DOHH2 (cell line): ENCODE data around the gene DUSP2.

Experiments
- H3F3A ChIP-seq: fragments of 200-600 bp; sonication (generic), shearing (Covaris generic); 2 replicates; pipeline ENCODE4 v1.6.0; 2016; ENCODE audit warnings: antibody characterized with exemption, mild to moderate bottlenecking; ENCODE audit not compliant: control insufficient read depth, insufficient read depth
- H3K27ac ChIP-seq: fragments of 200-600 bp; sonication (generic); 2 replicates; pipeline ENCODE4 v1.5.1; 2014; ENCODE audit warnings: low read depth, mild to moderate bottlenecking, low read length, moderate library complexity
- H3K27me3 ChIP-seq: fragments of 200-600 bp; sonication (generic); 2 replicates; pipeline ENCODE4 v1.6.1; 2014; ENCODE audit warnings: mild to moderate bottlenecking, low read length, mixed read lengths; ENCODE audit not compliant: control insufficient read depth
- H3K36me3 ChIP-seq: fragments of 200-600 bp; sonication (generic); 2 replicates; pipeline ENCODE4 v1.6.1; 2014; ENCODE audit warnings: mild to moderate bottlenecking, low read length, moderate library complexity, mixed read lengths; ENCODE audit not compliant: control insufficient read depth
- H3K4me1 ChIP-seq: fragments of 200-600 bp; sonication (generic); 2 replicates; pipeline ENCODE4 v1.6.1; 2014; ENCODE audit warnings: mild to moderate bottlenecking, low read length, mixed read lengths; ENCODE audit not compliant: control insufficient read depth
- H3K4me2 ChIP-seq: fragments of 200-600 bp; sonication (generic); 2 replicates; pipeline ENCODE4 v1.6.0; 2014; ENCODE audit warnings: mild to moderate bottlenecking, low read length, moderate library complexity
- H3K4me3 ChIP-seq: fragments of 200-600 bp; sonication (generic); 2 replicates; pipeline ENCODE4 v1.5.1; 2014; ENCODE audit warnings: mild to moderate bottlenecking, low read length, mixed read lengths
- H3K79me2 ChIP-seq: fragments of 200-600 bp; sonication (generic); 2 replicates; pipeline ENCODE4 v1.6.1; 2014; ENCODE audit warnings: mild to moderate bottlenecking, low read length, mixed read lengths; ENCODE audit not compliant: control insufficient read depth
- H3K9me2 ChIP-seq: fragments of 200-600 bp; sonication (generic); replicated peaks from 2 replicates; pipeline ENCODE4 v1.6.1; 2014; ENCODE audit warnings: mild to moderate bottlenecking, low read length, mixed read lengths; ENCODE audit not compliant: control insufficient read depth
- H3K9me3 ChIP-seq: fragments of 200-600 bp; sonication (generic); 2 replicates; pipeline ENCODE4 v1.6.1; 2014; ENCODE audit warnings: antibody characterized with exemption, low read length, mixed read lengths; ENCODE audit not compliant: control insufficient read depth, insufficient read depth
- H4K20me1 ChIP-seq: fragments of 200-600 bp; sonication (generic); 2 replicates; pipeline ENCODE4 v1.6.0; 2014; ENCODE audit warnings: low read depth, mild to moderate bottlenecking, antibody characterized with exemption, low read length, moderate library complexity; ENCODE audit not compliant: control insufficient read depth, insufficient read depth
- EZH2phosphoT487 ChIP-seq: fragments of 200-600 bp; sonication (generic); IDR thresholded peaks from 2 replicates; pipeline ENCODE4 v1.6.1; 2017; ENCODE audit warnings: borderline replicate concordance, mild to moderate bottlenecking, antibody characterized with exemption, low read length, moderate library complexity, mixed read lengths
- TF ChIP-seq, protein P1 (sequence below): fragments of 200-600 bp; sonication (generic); IDR thresholded peaks from one replicate; pipeline ENCODE4 v1.5.1; 2014; ENCODE audit warnings: antibody characterized with exemption, mild to moderate bottlenecking, low read depth, low read length; ENCODE audit not compliant: poor library complexity, severe bottlenecking

Gene DUSP2

DNA sequence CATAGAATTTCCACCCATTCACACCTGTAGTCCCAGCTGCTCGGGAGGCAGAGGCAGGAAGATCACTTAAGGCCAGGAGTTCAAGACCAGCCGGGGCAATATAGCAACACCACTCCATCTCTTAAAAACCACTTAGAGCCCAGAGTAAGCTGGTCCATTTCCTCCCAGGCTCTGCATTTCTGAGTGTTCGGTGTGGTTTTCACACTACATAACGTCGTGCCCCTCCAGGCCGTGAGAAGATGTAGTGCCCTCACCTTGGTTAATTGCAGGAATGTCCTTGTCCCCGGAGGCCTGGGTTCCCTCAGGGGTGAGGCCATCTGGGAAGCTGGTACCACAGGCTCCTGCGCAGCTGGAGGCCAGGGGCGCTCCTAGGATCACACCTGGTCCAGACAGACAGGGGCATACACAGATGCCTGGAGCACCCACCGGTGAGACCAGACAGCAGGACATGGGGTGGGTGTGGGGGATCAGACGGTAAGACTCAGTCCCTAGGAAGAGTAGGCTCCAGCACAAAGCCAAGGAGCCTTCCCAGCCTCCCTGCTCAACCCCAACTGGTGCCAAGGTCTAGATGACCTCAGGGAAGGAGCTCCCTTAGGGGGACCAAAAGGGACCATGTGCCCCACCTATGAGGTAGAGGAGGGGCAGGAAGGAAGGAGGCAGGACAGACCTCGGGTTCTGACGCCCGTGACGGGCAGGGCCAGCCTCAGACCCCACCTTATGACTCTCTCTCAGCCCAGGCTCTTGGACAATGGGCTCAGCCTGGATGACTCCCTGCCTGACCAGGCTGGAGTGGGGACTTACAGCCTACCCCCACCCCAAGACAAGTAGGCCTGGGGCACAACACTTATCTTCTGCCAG, 7.7 kb downstream of the DUSP2 start:
- Histone ChIP-seq H3K27me3 (no peaks in the 10 kb centered on the region), H3K4me1 (peaks cover 6% of the 10 kb centered on the region), H3K79me2 (no peaks in the 10 kb centered on the region), H4K20me1 (no peaks in the 10 kb centered on the region), H3K4me3 (no peak overlapping the region), H3K36me3 (peaks cover 9% of the 10 kb centered on the region), H3F3A (peaks cover 9% of the 10 kb centered on the region; the same call in 1 of the 2 replicates), H3K9me2 (no peaks in the 10 kb centered on the region), H3K9me3 (no peaks in the 10 kb centered on the region), H3K27ac (no peak overlapping the region), H3K4me2 (no peak overlapping the region)
- no peak for TF ChIP-seq EZH2phosphoT487
- TF ChIP-seq, protein P1, sequence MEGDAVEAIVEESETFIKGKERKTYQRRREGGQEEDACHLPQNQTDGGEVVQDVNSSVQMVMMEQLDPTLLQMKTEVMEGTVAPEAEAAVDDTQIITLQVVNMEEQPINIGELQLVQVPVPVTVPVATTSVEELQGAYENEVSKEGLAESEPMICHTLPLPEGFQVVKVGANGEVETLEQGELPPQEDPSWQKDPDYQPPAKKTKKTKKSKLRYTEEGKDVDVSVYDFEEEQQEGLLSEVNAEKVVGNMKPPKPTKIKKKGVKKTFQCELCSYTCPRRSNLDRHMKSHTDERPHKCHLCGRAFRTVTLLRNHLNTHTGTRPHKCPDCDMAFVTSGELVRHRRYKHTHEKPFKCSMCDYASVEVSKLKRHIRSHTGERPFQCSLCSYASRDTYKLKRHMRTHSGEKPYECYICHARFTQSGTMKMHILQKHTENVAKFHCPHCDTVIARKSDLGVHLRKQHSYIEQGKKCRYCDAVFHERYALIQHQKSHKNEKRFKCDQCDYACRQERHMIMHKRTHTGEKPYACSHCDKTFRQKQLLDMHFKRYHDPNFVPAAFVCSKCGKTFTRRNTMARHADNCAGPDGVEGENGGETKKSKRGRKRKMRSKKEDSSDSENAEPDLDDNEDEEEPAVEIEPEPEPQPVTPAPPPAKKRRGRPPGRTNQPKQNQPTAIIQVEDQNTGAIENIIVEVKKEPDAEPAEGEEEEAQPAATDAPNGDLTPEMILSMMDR: no peak

DNA sequence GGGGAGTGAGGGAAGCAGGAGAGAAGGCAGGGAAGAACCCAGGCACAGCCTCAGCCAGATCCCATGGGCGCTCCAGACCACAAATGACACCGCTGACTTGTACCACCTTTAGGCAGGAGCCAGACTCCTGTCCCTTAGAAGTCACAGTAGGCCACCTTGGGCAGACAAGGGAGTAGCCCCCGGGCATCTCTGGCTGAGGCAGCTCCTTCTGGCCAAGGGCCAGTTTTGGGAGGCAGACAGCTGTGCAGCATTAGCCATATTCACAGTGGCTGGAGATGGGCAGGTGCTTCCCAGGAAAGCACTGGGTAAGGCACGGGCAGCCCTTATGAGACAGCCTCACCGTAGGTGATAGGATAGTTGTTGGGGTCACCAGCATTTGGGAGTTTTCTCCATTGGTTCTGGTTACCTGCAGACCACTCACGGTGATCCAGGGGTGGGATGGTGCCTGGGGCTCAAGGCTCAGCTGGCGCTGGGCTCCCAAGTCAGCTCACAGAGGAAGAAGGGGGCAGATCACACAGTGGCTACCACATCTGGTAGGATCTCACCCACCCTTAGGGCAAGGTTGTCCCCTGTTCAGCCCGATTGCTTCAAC, 9.0 kb downstream of the DUSP2 start:
- H3K9me3 ChIP-seq: no peaks in the 10 kb centered on the region
- H3K4me2 ChIP-seq: no peak overlapping the region
- peaks cover 7% of the 10 kb centered on the region; the same call in 1 of the 2 replicates for H3F3A ChIP-seq
- no peaks in the 10 kb centered on the region for H3K4me1 ChIP-seq
- no peaks in the 10 kb centered on the region for H3K36me3 ChIP-seq
- H3K27ac ChIP-seq: no peak overlapping the region
- H3K9me2 ChIP-seq: no peaks in the 10 kb centered on the region
- H4K20me1 ChIP-seq: no peaks in the 10 kb centered on the region
- H3K27me3 ChIP-seq: no peaks in the 10 kb centered on the region
- no peaks in the 10 kb centered on the region for H3K79me2 ChIP-seq
- TF ChIP-seq, protein P1: no peak
- TF ChIP-seq EZH2phosphoT487: no peak
- no peak overlapping the region for H3K4me3 ChIP-seq

DNA sequence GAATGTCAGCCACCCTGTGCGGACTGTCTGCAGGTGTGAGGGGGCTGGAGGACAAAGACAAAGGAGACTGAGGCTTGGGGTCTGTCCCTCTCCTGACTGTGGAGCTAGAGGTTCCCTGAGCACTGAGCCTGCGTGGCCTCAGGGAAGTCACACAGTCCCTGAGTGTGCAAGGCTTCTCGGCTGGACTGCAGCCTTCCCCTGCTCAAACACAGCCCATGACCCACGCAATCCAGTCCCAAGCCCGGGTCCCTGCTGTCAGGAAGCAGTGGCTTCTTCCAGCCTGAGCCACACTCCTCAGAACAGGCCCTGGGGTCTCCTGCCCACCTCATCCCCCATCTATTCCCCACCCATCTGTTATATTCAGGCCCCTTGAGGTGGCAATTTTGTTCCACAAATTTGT, 9.6 kb downstream of the DUSP2 start:
- Histone ChIP-seq H3K79me2 (no peaks in the 10 kb centered on the region), H3K9me3 (no peaks in the 10 kb centered on the region), H3K36me3 (no peaks in the 10 kb centered on the region), H3K27ac (no peak overlapping the region), H3K4me2 (no peak overlapping the region), H3F3A (peaks cover 7% of the 10 kb centered on the region; the same call in 1 of the 2 replicates), H3K9me2 (no peaks in the 10 kb centered on the region), H3K4me3 (no peak overlapping the region), H3K4me1 (no peaks in the 10 kb centered on the region), H4K20me1 (no peaks in the 10 kb centered on the region), H3K27me3 (no peaks in the 10 kb centered on the region)
- TF ChIP-seq, protein P1: no peak
- TF ChIP-seq EZH2phosphoT487: no peak
